GM12891 (cell line): ENCODE data around the gene BMPER.
A peak's percentile ranks its signal among the peaks of the same experiment; 100 is the strongest.

ENCODE experiments used
- DNase-seq: peaks from one replicate; pipeline ENCODE4 v3.0.0; 2011; ENCODE audit warnings: low spot score; ENCODE audit not compliant: insufficient read length
- FAIRE-seq: peaks from 2 replicates; lab custom pipeline; 2011; peaks lifted over from hg19 to GRCh38; lab: Jason Lieb, UNC
- PAX5 ChIP-seq: IDR thresholded peaks from 2 replicates; pipeline ENCODE4 v1.6.1; 2011; ENCODE audit warnings: low read length, moderate library complexity, mild to moderate bottlenecking; ENCODE audit not compliant: insufficient read depth, severe bottlenecking
- POLR2A ChIP-seq: IDR thresholded peaks from 2 replicates; pipeline ENCODE4 v1.6.1; 2011; ENCODE audit warnings: low read depth, low read length, control low read depth
- POLR2AphosphoS5 ChIP-seq: IDR thresholded peaks from 2 replicates; pipeline ENCODE4 v1.6.1; 2011; ENCODE audit warnings: low read depth, low read length, control low read depth
- POU2F2 ChIP-seq: IDR thresholded peaks from 2 replicates; pipeline ENCODE4 v1.6.1; 2011; ENCODE audit warnings: low read depth, mild to moderate bottlenecking, control low read depth, low read length, moderate library complexity
- SPI1 ChIP-seq: IDR thresholded peaks from 2 replicates; pipeline ENCODE4 v1.6.1; 2011; ENCODE audit warnings: low read depth, low read length, control low read depth
- TAF1 ChIP-seq: IDR thresholded peaks from 2 replicates; pipeline ENCODE4 v1.6.1; 2011; ENCODE audit warnings: low read depth, low read length, control low read depth

BMPER gene

DNA sequence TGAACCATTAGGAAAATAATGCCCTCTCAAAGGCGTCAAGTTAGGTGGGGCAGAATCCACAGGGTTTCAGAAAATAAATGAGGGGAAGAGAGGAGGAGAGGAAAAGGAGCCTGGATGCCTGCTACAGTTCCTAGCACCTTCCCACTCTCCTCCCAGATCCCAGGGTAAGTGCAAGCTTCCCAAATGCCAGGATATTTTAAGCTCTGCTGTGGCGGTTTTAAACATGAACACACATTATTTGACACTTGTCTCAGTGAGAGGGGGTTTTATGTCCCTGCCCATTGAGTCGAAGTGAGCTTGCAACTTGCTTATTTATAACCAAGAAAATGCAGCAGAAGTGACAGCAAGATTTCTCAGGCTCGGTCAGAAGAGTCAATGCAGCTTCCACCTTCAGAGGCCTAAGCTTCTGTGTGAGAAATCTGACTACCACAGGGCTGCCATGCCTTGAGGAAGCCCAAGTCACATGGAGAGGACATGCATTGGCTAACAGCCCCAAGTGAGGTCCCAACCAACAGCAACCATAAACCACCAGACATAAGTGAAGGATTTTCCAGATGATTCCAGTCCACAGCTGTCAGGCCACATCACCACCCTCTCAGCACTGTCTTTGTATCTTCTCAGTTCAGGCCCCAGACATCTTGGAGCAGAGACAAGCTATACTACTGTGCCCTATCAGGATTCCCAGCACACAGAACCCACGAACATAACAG is 17.9 kb upstream of the BMPER start:
- no peak for FAIRE-seq
- TF ChIP-seq POLR2AphosphoS5 (no peak), PAX5 (no peak), TAF1 (no peak), POLR2A (no peak), POU2F2 (no peak), SPI1 (no peak)

DNA sequence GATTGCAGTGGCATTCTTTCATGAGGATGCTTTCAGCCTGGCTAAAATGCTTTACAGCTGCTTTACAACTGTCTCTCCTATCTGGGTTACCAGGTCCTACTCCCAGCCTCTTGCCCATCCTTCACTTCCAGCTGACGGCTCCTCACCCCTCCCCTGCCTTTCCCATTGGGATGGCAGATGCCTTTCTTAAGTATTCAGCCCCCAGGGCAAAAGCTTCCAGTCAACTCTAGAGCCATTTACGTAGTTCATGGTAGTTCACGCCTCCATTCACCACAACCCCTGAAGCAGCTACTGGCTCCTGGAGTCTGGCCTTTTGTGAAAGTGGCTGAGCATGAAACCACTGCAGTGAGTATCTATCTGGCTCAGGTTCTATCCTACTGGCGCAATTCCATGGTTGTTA is 17.2 kb upstream of the BMPER start:
- DNase-seq (no peak), FAIRE-seq (no peak)
- TF ChIP-seq POLR2A: no peak
- TF ChIP-seq POLR2AphosphoS5: no peak
- TF ChIP-seq PAX5: no peak
- no peak for TF ChIP-seq POU2F2
- no peak for TF ChIP-seq SPI1
- TF ChIP-seq TAF1: no peak

More for the DNA sequence above, 17.9 kb upstream of the BMPER start:
- DNase-seq: no peak

- FAIRE-seq (no peak), DNase-seq (no peak)
- no peak for TF ChIP-seq POU2F2
- no peak for TF ChIP-seq TAF1
- no peak for TF ChIP-seq PAX5
- no peak for TF ChIP-seq POLR2AphosphoS5
- no peak for TF ChIP-seq SPI1
- no peak for TF ChIP-seq POLR2A
Measured at GRCh38 chr7:33892945-33893344, 12.4 kb upstream of the BMPER start.

DNA sequence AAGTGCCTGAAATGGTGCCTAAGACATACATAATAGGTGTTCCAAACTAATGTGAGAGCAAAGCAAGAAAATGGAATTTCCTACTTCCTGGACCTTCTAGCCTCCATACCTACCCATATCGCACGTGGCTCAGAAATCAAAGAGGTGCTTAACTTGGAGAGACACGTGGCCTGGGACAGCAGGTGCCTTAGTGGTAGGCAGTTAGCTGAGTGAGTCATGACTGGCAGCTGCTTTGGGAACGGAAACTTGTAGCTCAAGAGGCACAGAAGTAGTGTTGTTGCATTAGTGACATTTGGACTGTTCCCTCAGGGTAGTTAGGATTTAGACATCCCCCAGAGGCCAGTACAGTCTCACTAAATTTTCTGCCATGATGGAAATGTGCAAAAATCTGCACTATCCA is 12.0 kb upstream of the BMPER start:
- DNase-seq (no peak), FAIRE-seq (no peak)
- TF ChIP-seq PAX5: no peak
- TF ChIP-seq POLR2AphosphoS5: no peak
- TF ChIP-seq POU2F2: no peak
- TF ChIP-seq SPI1: no peak
- no peak for TF ChIP-seq TAF1
- no peak for TF ChIP-seq POLR2A

- FAIRE-seq (peak; percentile 13), DNase-seq (peak; percentile 36)
- TF ChIP-seq PAX5 (no peak), POU2F2 (no peak), TAF1 (no peak), POLR2AphosphoS5 (no peak), POLR2A (no peak)
Measured at GRCh38 chr7:33895025-33895804, 10.1 kb upstream of the BMPER start.

DNA sequence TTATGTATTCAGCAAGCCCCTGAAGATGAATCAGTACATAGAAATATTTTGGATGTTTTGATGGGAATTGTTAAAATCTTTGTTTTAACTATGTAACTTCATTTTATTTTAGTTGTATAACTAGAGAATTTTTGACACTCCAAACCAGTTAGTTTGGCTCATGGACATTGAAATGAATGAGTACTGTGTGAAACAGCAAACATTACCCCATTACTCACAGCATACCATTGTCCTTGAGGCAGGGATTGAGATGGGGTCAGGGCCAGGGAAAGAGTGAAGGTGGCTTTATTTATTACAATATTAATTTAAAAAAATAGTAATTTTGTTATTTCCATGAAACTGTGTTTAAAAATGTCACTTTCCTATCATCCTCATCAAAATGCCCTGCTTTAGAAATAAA is 4.8 kb upstream of the BMPER start:
- no peak for DNase-seq
- no peak for TF ChIP-seq SPI1
- no peak for TF ChIP-seq PAX5
- no peak for TF ChIP-seq POLR2AphosphoS5
- no peak for TF ChIP-seq POLR2A
- TF ChIP-seq POU2F2: no peak
- no peak for TF ChIP-seq TAF1
- FAIRE-seq: no peak

DNA sequence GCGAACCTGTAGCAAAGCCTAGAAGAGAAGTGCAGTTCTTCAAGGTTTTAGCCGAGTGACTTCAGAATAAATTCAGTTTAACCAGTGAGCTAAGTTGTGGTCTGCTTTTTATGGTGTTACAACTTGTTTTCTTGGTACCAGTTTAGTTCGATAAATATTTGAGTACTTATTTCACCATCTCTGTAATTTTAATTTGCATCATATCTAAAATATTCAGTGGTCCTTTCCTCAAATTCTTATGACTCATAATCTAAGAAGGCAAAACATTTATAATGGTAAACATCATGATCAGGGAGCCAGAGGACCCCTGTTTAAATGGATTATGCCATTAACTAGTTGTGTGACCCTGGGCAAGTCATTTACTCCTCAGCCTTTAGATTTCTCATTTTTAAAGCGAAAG is 4.1 kb upstream of the BMPER start:
- no peak for DNase-seq
- TF ChIP-seq PAX5 (no peak), POLR2AphosphoS5 (no peak), POLR2A (no peak), SPI1 (no peak), TAF1 (no peak), POU2F2 (no peak)
- FAIRE-seq: no peak

DNA sequence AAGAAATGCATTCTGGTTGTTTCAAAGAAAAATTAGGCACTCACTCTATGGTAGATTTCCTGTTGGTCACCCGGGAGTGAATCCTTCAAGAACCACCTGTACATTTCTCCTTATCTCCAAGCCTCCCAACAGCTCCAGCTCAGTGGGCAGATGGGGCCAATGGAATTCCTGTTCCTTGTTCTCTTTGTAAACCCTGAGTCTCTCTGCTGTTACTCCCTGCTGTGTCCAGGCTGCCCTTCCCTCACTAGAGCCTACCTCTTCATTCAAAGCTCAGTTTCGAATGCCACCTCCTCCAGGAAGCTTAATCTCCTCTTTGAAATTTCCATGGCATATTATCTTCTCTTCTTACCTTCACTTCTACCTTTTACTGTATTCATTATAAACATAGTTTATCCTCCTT is 3.5 kb upstream of the BMPER start:
- no peak for DNase-seq
- TF ChIP-seq SPI1 (no peak), POLR2A (no peak), PAX5 (no peak), POLR2AphosphoS5 (no peak)
- no peak for FAIRE-seq

- FAIRE-seq (no peak), DNase-seq (no peak)
- TF ChIP-seq SPI1 (no peak), TAF1 (no peak), POU2F2 (no peak), PAX5 (no peak), POLR2AphosphoS5 (no peak), POLR2A (no peak)
Measured at GRCh38 chr7:33902746-33903145, 2.6 kb upstream of the BMPER start.
